GM21619 (cell line): ENCODE data around the gene MYO5C.

ENCODE experiments used
- ATAC-seq: cut with Tn5 transposase; IDR thresholded peaks from one replicate; pipeline ENCODE4 v1.9.1; 2021; ENCODE audit not compliant: unreplicated experiment

Gene MYO5C

GRCh38 chr15:52214553-52214952, 81.1 kb downstream of the MYO5C start:
- ATAC-seq = no peak

- ATAC-seq = no peak
Measured at GRCh38 chr15:52213206-52213605, 82.4 kb downstream of the MYO5C start.

- ATAC-seq = peak; percentile 81
Measured at GRCh38 chr15:52208306-52208946, 87.2 kb downstream of the MYO5C start.

- ATAC-seq = no peak
Measured at GRCh38 chr15:52207191-52207590, 88.4 kb downstream of the MYO5C start.

- no peak for ATAC-seq
Measured at GRCh38 chr15:52206446-52206845, 89.2 kb downstream of the MYO5C start.

- ATAC-seq = no peak
Measured at GRCh38 chr15:52204657-52205056, 90.9 kb downstream of the MYO5C start.

- no peak for ATAC-seq
Measured at GRCh38 chr15:52200831-52201365, 94.7 kb downstream of the MYO5C start.

GRCh38 chr15:52199271-52199670, 96.3 kb downstream of the MYO5C start:
- ATAC-seq = no peak

GRCh38 chr15:52196891-52197290, 98.7 kb downstream of the MYO5C start:
- ATAC-seq = no peak

- no peak for ATAC-seq
Measured at GRCh38 chr15:52193791-52194190, 101.8 kb downstream of the MYO5C start.

- ATAC-seq = no peak
Measured at GRCh38 chr15:52193321-52193720, 102.3 kb downstream of the MYO5C start.

- ATAC-seq = no peak
Measured at GRCh38 chr15:52191207-52191606, 104.4 kb downstream of the MYO5C start, which contains the start of gene GNB5. Gene GNB5, minus strand, starts transcription at chr15:52191392. Its CDS starts 6,716 bp downstream, at chr15:52184676.

GRCh38 chr15:52186651-52187486, 108.7 kb downstream of the MYO5C start:
- ATAC-seq = no peak

- ATAC-seq = no peak
Measured at GRCh38 chr15:52185151-52185561, 110.4 kb downstream of the MYO5C start.

- no peak for ATAC-seq
Measured at GRCh38 chr15:52184721-52185120, 110.9 kb downstream of the MYO5C start.

GRCh38 chr15:52183562-52184173, 111.9 kb downstream of the MYO5C start:
- no peak for ATAC-seq

GRCh38 chr15:52181938-52182780, 113.4 kb downstream of the MYO5C start:
- no peak for ATAC-seq

GRCh38 chr15:52180851-52181450, 114.7 kb downstream of the MYO5C start:
- ATAC-seq = no peak

GRCh38 chr15:52180196-52180835, 115.3 kb downstream of the MYO5C start:
- ATAC-seq = peak; percentile 35
